Measurements from ENCODE around the gene ERC1.
"Not testable (repeated sequence)": the region's sequence is repeated elsewhere in the genome, so short reads cannot be mapped to it uniquely, and the experiment has no call there.

Gene ERC1

DNA sequence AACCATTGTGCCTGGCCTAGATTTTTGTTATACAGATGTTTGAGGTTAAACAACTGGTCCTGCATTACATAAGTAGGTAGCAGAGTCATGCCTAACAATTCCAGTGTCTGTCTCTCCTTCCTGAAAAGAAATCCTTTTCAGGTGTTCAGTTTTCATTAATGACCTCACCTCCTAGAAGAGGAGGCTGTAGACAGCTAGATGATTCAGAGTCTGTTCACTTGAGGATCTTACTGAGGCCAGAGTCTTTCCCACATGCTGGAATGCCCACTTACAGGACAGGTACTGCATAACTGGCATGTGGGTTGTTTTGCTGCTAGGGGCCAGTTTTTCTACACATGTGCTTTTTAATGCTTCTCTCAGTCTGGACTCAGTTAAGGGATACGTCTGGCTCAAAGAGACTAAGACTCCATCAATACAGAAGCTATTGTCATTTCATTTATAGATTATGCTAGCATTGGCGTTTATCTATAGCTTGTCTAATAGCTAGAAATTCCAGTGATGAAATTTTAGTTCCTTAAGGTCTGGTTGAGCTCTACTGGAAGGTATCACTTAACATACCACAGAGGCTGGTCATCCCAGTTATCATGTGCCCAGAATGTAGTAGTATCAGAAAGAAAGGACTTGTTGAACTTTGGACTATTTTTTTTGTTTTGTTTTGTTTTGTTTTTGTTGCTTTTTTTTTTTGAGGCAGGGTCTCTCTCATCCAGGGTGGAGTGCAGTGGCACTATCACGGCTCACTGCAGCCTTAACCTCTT, 206.4 kb downstream of the ERC1 start:
- no peak for DNase-seq

DNA sequence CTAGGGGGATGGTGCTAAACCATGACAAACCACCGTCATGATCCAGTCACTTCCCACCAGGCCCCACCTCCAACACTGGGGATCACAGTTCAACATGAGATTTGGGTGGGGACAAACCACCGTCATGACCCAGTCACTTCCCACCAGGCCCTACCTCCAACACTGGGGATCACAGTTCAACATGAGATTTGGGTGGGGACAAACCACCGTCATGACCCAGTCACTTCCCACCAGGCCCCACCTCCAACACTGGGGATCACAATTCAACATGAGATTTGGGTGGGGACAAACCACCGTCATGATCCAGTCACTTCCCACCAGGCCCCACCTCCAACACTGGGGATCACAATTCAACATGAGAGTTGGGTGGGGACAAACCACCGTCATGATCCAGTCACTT, 207.8 kb downstream of the ERC1 start:
- DNase-seq, result not testable (repeated sequence)

DNA sequence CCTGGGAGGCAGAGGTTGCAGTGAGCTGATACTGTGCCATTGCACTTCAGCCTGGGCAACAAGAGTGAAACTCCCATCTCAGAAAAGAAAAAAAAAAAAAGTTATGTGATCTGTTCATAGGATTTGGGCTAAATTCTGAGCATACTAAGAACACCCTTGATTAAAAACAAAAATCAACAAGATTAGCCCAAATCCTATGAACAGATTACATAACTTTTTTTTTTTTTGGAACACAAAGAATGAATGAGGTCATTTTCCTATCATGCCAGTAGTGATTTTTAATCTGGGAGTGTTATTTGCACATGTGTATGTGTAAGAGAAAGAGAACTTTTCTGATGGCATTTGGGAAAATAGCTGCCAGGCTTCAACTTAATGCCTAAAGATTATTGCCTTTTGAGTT, 208.7 kb downstream of the ERC1 start:
- DNase-seq, result no peak

- no peak for DNase-seq
These were observed 210.0 kb downstream of the ERC1 start for GRCh38 chr12:1201030-1201429.

DNA sequence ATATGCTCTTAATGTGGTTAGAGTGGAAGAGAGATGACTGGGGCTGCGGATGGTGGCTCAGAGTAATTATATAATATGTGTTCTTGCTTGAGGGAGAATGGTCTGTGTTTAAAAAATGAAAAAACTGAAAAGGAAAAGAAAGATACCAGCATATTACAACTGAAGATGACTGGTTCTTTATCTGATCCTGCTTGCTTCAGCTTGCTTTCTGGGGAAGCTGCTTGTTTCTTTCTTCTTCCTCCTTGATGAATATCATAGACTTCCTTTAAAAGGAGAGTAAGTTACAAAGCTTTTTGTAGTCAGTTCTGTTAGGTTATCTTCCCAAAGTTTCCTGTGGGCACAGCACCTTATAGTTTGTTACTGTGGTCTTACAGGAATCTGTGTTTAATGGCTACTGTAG, 210.9 kb downstream of the ERC1 start:
- no peak for DNase-seq

GRCh38 chr12:1203735-1204019, 212.7 kb downstream of the ERC1 start:
- no peak for DNase-seq

DNA sequence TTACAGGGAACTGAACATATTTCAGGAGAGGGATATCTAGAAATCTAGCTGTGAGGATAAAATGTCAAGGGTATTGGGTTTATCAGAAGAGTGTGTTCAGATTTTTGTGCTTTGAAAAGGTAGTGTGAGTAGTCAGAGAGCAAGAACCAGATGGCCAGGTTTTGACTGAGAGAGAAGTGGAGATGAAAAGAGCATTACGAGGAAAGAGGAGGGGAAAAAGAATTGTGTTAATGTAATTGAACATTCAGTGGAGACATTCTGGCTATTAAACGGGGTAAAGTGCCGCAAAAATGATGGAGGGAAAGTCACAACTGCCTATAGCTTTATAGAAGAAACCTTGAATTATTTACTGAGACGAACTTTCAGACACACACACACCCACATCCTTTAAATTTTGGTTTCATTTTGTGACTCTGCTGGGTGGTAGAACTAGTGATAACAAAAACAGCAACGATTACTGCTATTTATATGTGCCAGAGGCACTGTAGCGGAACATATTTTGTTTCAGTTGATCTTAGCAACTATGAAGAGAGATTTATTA, 213.6 kb downstream of the ERC1 start:
- peak; percentile 41 for DNase-seq

DNA sequence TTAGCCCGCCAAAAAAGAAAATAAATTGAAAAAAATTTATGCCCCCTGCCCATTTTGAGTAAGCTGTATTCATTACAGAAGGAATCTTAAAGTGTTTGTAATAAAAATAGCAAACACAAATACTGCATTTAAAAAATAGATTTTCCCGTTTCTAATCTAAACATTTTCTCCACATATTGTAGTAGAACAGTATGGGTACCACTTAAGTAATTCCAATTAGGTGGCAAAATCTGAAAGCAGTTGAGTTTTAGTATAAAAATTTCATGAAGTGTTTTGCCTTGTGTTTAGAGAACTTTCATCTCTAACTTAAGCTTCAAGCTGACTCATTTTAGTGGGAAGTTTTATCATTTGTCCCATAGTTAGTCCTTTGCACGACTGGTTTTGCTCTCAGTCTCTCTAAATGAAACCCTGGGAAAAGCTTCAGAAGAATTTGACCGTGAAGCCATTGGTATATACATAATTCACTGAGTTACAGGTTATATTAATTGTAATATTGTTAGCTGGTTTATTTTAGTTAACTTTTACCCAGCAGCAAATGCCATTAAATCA, 214.6 kb downstream of the ERC1 start:
- no peak for DNase-seq

- DNase-seq, result no peak
These were observed 215.2 kb downstream of the ERC1 start for GRCh38 chr12:1206118-1206734.

DNA sequence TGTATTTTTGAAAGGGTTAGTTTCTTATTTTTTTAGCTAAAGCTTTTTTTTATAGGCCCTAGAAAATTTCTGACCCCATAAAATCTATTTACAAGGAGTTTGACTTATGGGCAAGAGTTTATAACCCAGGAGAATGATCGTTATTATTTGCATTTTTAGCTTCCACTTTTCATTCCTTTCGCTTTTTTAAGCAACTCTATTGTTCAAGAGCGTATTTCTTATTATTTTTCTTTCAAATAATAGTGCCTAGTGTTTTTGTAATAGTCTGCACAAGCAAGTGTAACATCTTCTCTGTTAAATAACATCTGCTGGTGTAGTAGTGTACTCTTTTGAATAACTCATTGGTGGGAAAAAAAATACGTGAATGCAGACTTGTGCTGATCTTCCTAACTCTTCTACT, 216.3 kb downstream of the ERC1 start:
- no peak for DNase-seq

- DNase-seq, result not testable (repeated sequence)
These were observed 217.7 kb downstream of the ERC1 start for GRCh38 chr12:1208719-1209118.

DNA sequence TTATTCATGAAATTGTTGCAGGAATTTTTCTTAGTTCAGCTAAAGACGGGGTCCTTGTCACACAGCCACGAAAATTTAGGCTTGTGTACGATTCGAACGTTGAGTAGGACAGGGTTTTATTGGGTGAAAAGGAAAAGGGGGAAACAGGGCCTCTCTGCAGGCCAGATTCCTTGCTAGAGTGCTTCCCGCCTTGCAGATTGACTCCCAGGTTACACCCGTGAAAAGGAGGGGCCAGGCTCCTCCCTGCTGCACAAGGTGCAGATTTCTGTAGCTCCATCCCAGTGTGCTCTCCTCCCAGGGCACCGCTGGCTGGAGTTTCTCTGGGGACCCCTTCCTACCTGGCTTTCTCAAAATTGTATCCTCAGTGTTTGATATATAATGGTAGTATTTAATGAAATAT, 221.5 kb downstream of the ERC1 start:
- DNase-seq, result no peak

- DNase-seq, result peak; percentile 19
These were observed 222.2 kb downstream of the ERC1 start for GRCh38 chr12:1213205-1213604.

GRCh38 chr12:1213618-1214205, 222.7 kb downstream of the ERC1 start:
- DNase-seq, result no peak

GRCh38 chr12:1216560-1216959, 225.5 kb downstream of the ERC1 start:
- no peak for DNase-seq

GRCh38 chr12:1217191-1217949, 226.3 kb downstream of the ERC1 start:
- peak; percentile 15 for DNase-seq

GRCh38 chr12:1218369-1218768, 227.3 kb downstream of the ERC1 start:
- no peak for DNase-seq

GRCh38 chr12:1220127-1221092, 229.4 kb downstream of the ERC1 start:
- no peak for DNase-seq

GRCh38 chr12:1222858-1223639, 232.0 kb downstream of the ERC1 start:
- DNase-seq, result no peak

DNA sequence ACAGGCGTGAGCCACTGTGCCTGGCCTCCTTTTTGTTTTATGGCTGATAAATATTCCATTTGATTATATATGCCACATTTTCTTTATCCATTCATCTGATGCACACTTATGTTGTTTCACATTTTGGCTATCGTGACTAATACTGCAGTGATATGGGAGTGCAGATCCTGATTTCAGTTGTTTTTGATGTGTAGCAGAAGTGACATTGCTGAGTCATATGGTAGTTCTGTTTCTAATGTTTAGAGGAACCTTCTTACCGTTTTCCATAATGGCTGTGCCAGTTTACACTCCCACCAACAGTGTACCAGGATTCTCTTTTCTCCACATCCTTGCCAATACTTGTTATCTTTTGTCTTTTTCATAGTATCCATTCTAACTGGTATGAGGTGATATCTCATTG, 235.9 kb downstream of the ERC1 start:
- DNase-seq, result peak; percentile 69

- no peak for DNase-seq
These were observed 243.1 kb downstream of the ERC1 start for GRCh38 chr12:1234073-1234472.

All from activated CD4-positive, alpha-beta T cell treated with anti-CD3 and anti-CD28 coated beads, Interleukin-2, Interleukin-6, amounts not matched to agents 100 ng/mL and 50 ng/mL, durations not matched to agents 16 hours and 8 hours (primary cell).